HepG2 (cell line): ENCODE measurements around the gene NFATC4. TPM values are rescaled to one million over a fixed set of nuclear protein-coding genes. Genes with fewer than 3 reads are reported as not detected.

ENCODE experiments used
- HOXA9 ChIP-seq: sonication (generic); formaldehyde crosslinking; IDR thresholded peaks from 2 replicates; pipeline ENCODE4 v1.8.1; 2022; ENCODE audit warnings: missing genetic modification reagents, mild to moderate bottlenecking, moderate library complexity, borderline replicate concordance
- MAFK ChIP-seq, 2 experiments: IDR thresholded peaks in 1 of 2; conservative IDR thresholded peaks in 1 of 2; 2 replicates each; pipeline ENCODE4 v1.6.1; 2011; ENCODE audit warnings: improper control_type of control experiment in 2 of 2, low read length in 2 of 2
- MTF1 ChIP-seq: sonication (generic); formaldehyde crosslinking; IDR thresholded peaks from 2 replicates; pipeline ENCODE4 v1.5.0; 2020; ENCODE audit warnings: missing genetic modification reagents
- NFE2L2 ChIP-seq: fragments of 150-350 bp; IDR thresholded peaks from 2 replicates; pipeline ENCODE4 v1.6.1; 2014; ENCODE audit warnings: low read length
- NR2F1 ChIP-seq, 2 experiments: fragments of 450-650 bp in 1 of 2; formaldehyde crosslinking in 1 of 2; IDR thresholded peaks; 2 replicates each; pipeline versions ENCODE4 v1.5.0 to v1.6.1; 2016 to 2020; ENCODE audit warnings: mild to moderate bottlenecking in 1 of 2, missing compliant biosample characterization in 1 of 2, missing genetic modification reagents in 1 of 2, moderate library complexity in 1 of 2
- PATZ1 ChIP-seq: sonication (generic); formaldehyde crosslinking; IDR thresholded peaks from 2 replicates; pipeline ENCODE4 v1.4.0; 2020; ENCODE audit warnings: missing genetic modification reagents
- PLSCR1 ChIP-seq: sonication (generic); formaldehyde crosslinking; IDR thresholded peaks from 2 replicates; pipeline ENCODE4 v1.5.0; 2020; ENCODE audit warnings: missing genetic modification reagents, mild to moderate bottlenecking, borderline replicate concordance
- PPARG ChIP-seq: conservative IDR thresholded peaks from 2 replicates; pipeline ENCODE4 v1.6.1; 2016; ENCODE audit warnings: missing biosample characterization, missing genetic modification reagents
- REST ChIP-seq, 2 experiments: IDR thresholded peaks; 2 replicates each; pipeline ENCODE4 v1.6.1; 2011 to 2012; ENCODE audit warnings: low read length in 2 of 2, borderline replicate concordance in 1 of 2, low read depth in 1 of 2, mild to moderate bottlenecking in 1 of 2, moderate library complexity in 1 of 2
- RXRB ChIP-seq: IDR thresholded peaks from 2 replicates; pipeline ENCODE4 v1.6.1; 2016; ENCODE audit warnings: borderline replicate concordance, missing genetic modification reagents, missing compliant biosample characterization
- TRAFD1 ChIP-seq: sonication (generic); formaldehyde crosslinking; IDR thresholded peaks from 2 replicates; pipeline ENCODE4 v1.5.1; 2020; ENCODE audit warnings: missing genetic modification reagents, mild to moderate bottlenecking, borderline replicate concordance
- ZBTB3 ChIP-seq: sonication (generic); formaldehyde crosslinking; IDR thresholded peaks from 2 replicates; pipeline ENCODE4 v1.4.0; 2020; ENCODE audit warnings: low read depth, mild to moderate bottlenecking, moderate library complexity, missing genetic modification reagents, borderline replicate concordance
- ZFP82 ChIP-seq: sonication (generic); formaldehyde crosslinking; IDR thresholded peaks from 2 replicates; pipeline ENCODE4 v1.5.1; 2020; ENCODE audit warnings: mild to moderate bottlenecking, missing genetic modification reagents, borderline replicate concordance
- ZNF121 ChIP-seq: sonication (generic); formaldehyde crosslinking; IDR thresholded peaks from 2 replicates; pipeline ENCODE4 v1.5.0; 2020; ENCODE audit warnings: mild to moderate bottlenecking, missing genetic modification reagents
- ZNF160 ChIP-seq: sonication (generic); formaldehyde crosslinking; IDR thresholded peaks from 2 replicates; pipeline ENCODE4 v1.8.0; 2022; ENCODE audit warnings: mild to moderate bottlenecking, inconsistent platforms, missing genetic modification reagents
- ZNF205 ChIP-seq: IDR thresholded peaks from 2 replicates; pipeline ENCODE4 v1.6.1; 2018; ENCODE audit warnings: missing biosample characterization, missing genetic modification reagents
- ZNF274 ChIP-seq: sonication (generic); formaldehyde crosslinking; IDR thresholded peaks from 2 replicates; pipeline ENCODE4 v1.5.1; 2020; ENCODE audit warnings: mild to moderate bottlenecking, missing genetic modification reagents
- ZNF34 ChIP-seq: sonication (generic); formaldehyde crosslinking; IDR thresholded peaks from 2 replicates; pipeline ENCODE4 v1.4.0; 2020; ENCODE audit warnings: mild to moderate bottlenecking, missing genetic modification reagents, borderline replicate concordance
- ZNF792 ChIP-seq: IDR thresholded peaks from 2 replicates; pipeline ENCODE4 v1.6.1; 2016
- polyA plus RNA-seq, 8 experiments: library from polyadenylated mRNA; depleted of rRNA in 3 of 8; stranded (reverse) in 7 of 8; unstranded in 1 of 8; fragments of >200 nt; fragmentation: Illumina TruSeq in 4 of 8; extraction: Trizol in 4 of 8; gene quantifications; 2 replicates each; pipeline versions ENCODE4 v1.2.1 to v1.2.3, GENCODE V29; 2011 to 2016; ENCODE audit warnings: low read depth in 4 of 8, missing spikeins in 1 of 8, mixed read lengths in 1 of 8; ENCODE audit not compliant: insufficient read depth in 1 of 8
- total RNA-seq, 5 experiments: library from RNA; depleted of rRNA; stranded (reverse); fragments of >200 nt; fragmentation: Illumina TruSeq; extraction: Trizol; gene quantifications; 2 replicates each; pipeline ENCODE4 v1.2.3, GENCODE V29; 2016; ENCODE audit warnings: low read depth in 1 of 5

Gene NFATC4
- total and polyA plus RNA-seq, 2 of the 13 experiments (the other 11 are each of a cell fraction or from before 2014, with no cell fraction given) = 0.04 to 0.15 TPM

- TF ChIP-seq ZNF274 (CRISPR knock-in tag) (0 out of 2 replicates have a peak, but pooled peaks have one; percentile 40), ZNF121 (CRISPR knock-in tag) (no peak), RXRB (no peak), ZNF792 (CRISPR knock-in tag) (no peak), HOXA9 (CRISPR knock-in tag) (no peak), MTF1 (CRISPR knock-in tag) (no peak), ZNF205 (no peak), PLSCR1 (CRISPR knock-in tag) (no peak), ZBTB3 (CRISPR knock-in tag) (no peak), NFE2L2 (no peak), TRAFD1 (CRISPR knock-in tag) (no peak), PATZ1 (CRISPR knock-in tag) (no peak), ZNF160 (CRISPR knock-in tag) (no peak), ZFP82 (CRISPR knock-in tag) (no peak), NR2F1 (CRISPR knock-in tag; IDR thresholded peaks at IDR 0.05) (no peak), REST (IDR thresholded peaks at IDR 0.05; ENCODE audit: borderline replicate concordance in 1 of 2, low read depth in 1 of 2, low read length in 2 of 2) (no peak), ZNF34 (CRISPR knock-in tag) (no peak), MAFK (conservative IDR thresholded peaks at IDR 0.05 in 1 of 2, IDR thresholded peaks at IDR 0.05 in 1 of 2; ENCODE audit: low read length in 2 of 2) (no peak), PPARG (no peak)
Observed at GRCh38 chr14:24379907-24380730, 12.1 kb downstream of the NFATC4 start (continued).
